Colonic mucosa (tissue), 4 donors: ENCODE data around the gene TTPAL. TPM values are rescaled to one million over a fixed set of nuclear protein-coding genes. Genes with fewer than 3 reads are reported as not detected.

Experiments
- DNase-seq: peaks from one replicate; pipeline ENCODE4 v3.0.0-alpha.2; 2020
- H3K27ac ChIP-seq: fragments of 200-600 bp; one replicate; pipeline ENCODE4 v1.8.0; 2021
- H3K27me3 ChIP-seq: fragments of 200-600 bp; one replicate; pipeline ENCODE4 v1.8.0; 2021
- H3K36me3 ChIP-seq: fragments of 200-600 bp; one replicate; pipeline ENCODE4 v1.8.0; 2021
- H3K4me1 ChIP-seq: fragments of 200-600 bp; one replicate; pipeline ENCODE4 v1.8.0; 2021; ENCODE audit warnings: mild to moderate bottlenecking
- H3K4me3 ChIP-seq: fragments of 200-600 bp; one replicate; pipeline ENCODE4 v1.8.0; 2021
- H3K9ac ChIP-seq, 2 donors: one replicate each; pipeline ENCODE4 v1.7.0; 2013; ENCODE audit warnings: control low read depth in 2 of 2, low read depth in 2 of 2, low read length in 2 of 2
- H3K9me3 ChIP-seq: fragments of 200-600 bp; one replicate; pipeline ENCODE4 v1.8.0; 2021
- CTCF ChIP-seq: fragments of 200-600 bp; IDR thresholded peaks from one replicate; pipeline ENCODE4 v1.8.0; 2022; ENCODE audit warnings: antibody characterized with exemption, mild to moderate bottlenecking
- intact Hi-C: fragments of 100-400 bp; cut with DNase I; formaldehyde crosslinking; loops from one replicate; pipeline ENCODE4 v1.14.1; 2022
- total RNA-seq, 2 donors: library from RNA; stranded (reverse); fragmentation: NEBNext Ultra II Directional in 1 of 2; extraction: Animal tissue kit (Norgen Biotek cat#: 25700) in 1 of 2; gene quantifications; one replicate each; pipeline ENCODE4 v1.2.1, GENCODE V29; 2021
- donor health status: healthy.
- donor health status: DM: no; HTN: no; CAD: no.
- donor health status: DM: no; HTN: no; CAD: no.

The TTPAL gene
- total RNA-seq, 2 donors from 2014 or later, result 8.4 to 11.6 TPM

GRCh38 chr20:44483112-44483511 is 7.4 kb downstream of the TTPAL start:
- Histone ChIP-seq H3K27ac (no peak overlapping the region), H3K9me3 (no peaks in the 10 kb centered on the region), H3K4me3 (no peak overlapping the region), H3K36me3 (no peaks in the 10 kb centered on the region), H3K4me1 (no peaks in the 10 kb centered on the region), H3K9ac (no peak overlapping the region), H3K27me3 (no peaks in the 10 kb centered on the region)
- intact Hi-C loops, result no loop called here
- TF ChIP-seq CTCF, result no peak
- no peak for DNase-seq

GRCh38 chr20:44485078-44485829 is 9.6 kb downstream of the TTPAL start:
- no peak overlapping the region for H3K27ac ChIP-seq
- intact Hi-C loops, result no loop called here
- H3K9me3 ChIP-seq, result no peaks in the 10 kb centered on the region

GRCh38 chr20:44485830-44486198 is 10.1 kb downstream of the TTPAL start:
- Histone ChIP-seq H3K27ac (no peak overlapping the region), H3K4me1 (no peaks in the 10 kb centered on the region), H3K36me3 (no peaks in the 10 kb centered on the region), H3K9ac (no peak overlapping the region), H3K9me3 (no peaks in the 10 kb centered on the region), H3K4me3 (no peak overlapping the region), H3K27me3 (no peaks in the 10 kb centered on the region)
- TF ChIP-seq CTCF, result no peak
- no peak for DNase-seq
- intact Hi-C loops, result no loop called here

More at GRCh38 chr20:44485078-44485829, 9.6 kb downstream of the TTPAL start:
- no peak overlapping the region for H3K9ac ChIP-seq
- no peak overlapping the region for H3K4me3 ChIP-seq
- no peaks in the 10 kb centered on the region for H3K4me1 ChIP-seq
- H3K36me3 ChIP-seq, result no peaks in the 10 kb centered on the region
- TF ChIP-seq CTCF, result no peak
- H3K27me3 ChIP-seq, result no peaks in the 10 kb centered on the region
- no peak for DNase-seq

GRCh38 chr20:44488551-44488950 is 12.9 kb downstream of the TTPAL start:
- Histone ChIP-seq H3K27ac (no peak overlapping the region), H3K4me3 (no peak overlapping the region), H3K9me3 (no peaks in the 10 kb centered on the region), H3K27me3 (no peaks in the 10 kb centered on the region), H3K9ac (no peak overlapping the region), H3K36me3 (no peaks in the 10 kb centered on the region), H3K4me1 (no peaks in the 10 kb centered on the region)
- DNase-seq, result no peak
- TF ChIP-seq CTCF, result no peak
- intact Hi-C loops, result no loop called here

GRCh38 chr20:44489223-44489622 is 13.5 kb downstream of the TTPAL start:
- H3K4me1 ChIP-seq, result no peaks in the 10 kb centered on the region
- H3K9me3 ChIP-seq, result no peaks in the 10 kb centered on the region
- H3K27ac ChIP-seq, result no peak overlapping the region
- no peak overlapping the region for H3K4me3 ChIP-seq
- no peak overlapping the region for H3K9ac ChIP-seq
- no peak for TF ChIP-seq CTCF
- no peaks in the 10 kb centered on the region for H3K36me3 ChIP-seq
- DNase-seq, result no peak
- intact Hi-C loops, result no loop called here
- no peaks in the 10 kb centered on the region for H3K27me3 ChIP-seq
